Measurements from ENCODE around the gene STUB1. TPM values are rescaled to one million over a fixed set of nuclear protein-coding genes. Genes with fewer than 3 reads are reported as not detected.
A peak's percentile ranks its signal among the peaks of the same experiment; 100 is the strongest.

The STUB1 gene
- polyA plus RNA-seq, 2 of the 4 experiments (the other 2 are of a cell fraction) = 60.6 to 93.5 TPM

- TF ChIP-seq FOXS1 (CRISPR knock-in tag; IDR thresholded peaks at IDR 0.05) (no peak), RARB (CRISPR knock-in tag; IDR thresholded peaks at IDR 0.05) (no peak), ZNF302 (CRISPR knock-in tag; IDR thresholded peaks at IDR 0.05) (no peak), JUN (IDR thresholded peaks at IDR 0.05) (no peak), FOSB (CRISPR knock-in tag; IDR thresholded peaks at IDR 0.05) (no peak)
- TF ChIP-seq, protein P1, sequence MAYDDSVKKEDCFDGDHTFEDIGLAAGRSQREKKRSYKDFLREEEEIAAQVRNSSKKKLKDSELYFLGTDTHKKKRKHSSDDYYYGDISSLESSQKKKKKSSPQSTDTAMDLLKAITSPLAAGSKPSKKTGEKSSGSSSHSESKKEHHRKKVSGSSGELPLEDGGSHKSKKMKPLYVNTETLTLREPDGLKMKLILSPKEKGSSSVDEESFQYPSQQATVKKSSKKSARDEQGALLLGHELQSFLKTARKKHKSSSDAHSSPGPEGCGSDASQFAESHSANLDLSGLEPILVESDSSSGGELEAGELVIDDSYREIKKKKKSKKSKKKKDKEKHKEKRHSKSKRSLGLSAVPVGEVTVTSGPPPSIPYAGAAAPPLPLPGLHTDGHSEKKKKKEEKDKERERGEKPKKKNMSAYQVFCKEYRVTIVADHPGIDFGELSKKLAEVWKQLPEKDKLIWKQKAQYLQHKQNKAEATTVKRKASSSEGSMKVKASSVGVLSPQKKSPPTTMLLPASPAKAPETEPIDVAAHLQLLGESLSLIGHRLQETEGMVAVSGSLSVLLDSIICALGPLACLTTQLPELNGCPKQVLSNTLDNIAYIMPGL (CRISPR knock-in tag; IDR thresholded peaks at IDR 0.05; ENCODE audit: borderline replicate concordance) = no peak
Measured at GRCh38 chr16:704047-704446, 23.8 kb downstream of the STUB1 start (continued).

GRCh38 chr16:704552-705380 is 24.6 kb downstream of the STUB1 start:
- 74% methylated on average over 14 of the region's 50 CpGs for WGBS (ENCODE audit: missing lambda C conversion rate)
- no peak for TF ChIP-seq CBX8 (IDR thresholded peaks at IDR 0.05)
- TF ChIP-seq, protein P2, sequence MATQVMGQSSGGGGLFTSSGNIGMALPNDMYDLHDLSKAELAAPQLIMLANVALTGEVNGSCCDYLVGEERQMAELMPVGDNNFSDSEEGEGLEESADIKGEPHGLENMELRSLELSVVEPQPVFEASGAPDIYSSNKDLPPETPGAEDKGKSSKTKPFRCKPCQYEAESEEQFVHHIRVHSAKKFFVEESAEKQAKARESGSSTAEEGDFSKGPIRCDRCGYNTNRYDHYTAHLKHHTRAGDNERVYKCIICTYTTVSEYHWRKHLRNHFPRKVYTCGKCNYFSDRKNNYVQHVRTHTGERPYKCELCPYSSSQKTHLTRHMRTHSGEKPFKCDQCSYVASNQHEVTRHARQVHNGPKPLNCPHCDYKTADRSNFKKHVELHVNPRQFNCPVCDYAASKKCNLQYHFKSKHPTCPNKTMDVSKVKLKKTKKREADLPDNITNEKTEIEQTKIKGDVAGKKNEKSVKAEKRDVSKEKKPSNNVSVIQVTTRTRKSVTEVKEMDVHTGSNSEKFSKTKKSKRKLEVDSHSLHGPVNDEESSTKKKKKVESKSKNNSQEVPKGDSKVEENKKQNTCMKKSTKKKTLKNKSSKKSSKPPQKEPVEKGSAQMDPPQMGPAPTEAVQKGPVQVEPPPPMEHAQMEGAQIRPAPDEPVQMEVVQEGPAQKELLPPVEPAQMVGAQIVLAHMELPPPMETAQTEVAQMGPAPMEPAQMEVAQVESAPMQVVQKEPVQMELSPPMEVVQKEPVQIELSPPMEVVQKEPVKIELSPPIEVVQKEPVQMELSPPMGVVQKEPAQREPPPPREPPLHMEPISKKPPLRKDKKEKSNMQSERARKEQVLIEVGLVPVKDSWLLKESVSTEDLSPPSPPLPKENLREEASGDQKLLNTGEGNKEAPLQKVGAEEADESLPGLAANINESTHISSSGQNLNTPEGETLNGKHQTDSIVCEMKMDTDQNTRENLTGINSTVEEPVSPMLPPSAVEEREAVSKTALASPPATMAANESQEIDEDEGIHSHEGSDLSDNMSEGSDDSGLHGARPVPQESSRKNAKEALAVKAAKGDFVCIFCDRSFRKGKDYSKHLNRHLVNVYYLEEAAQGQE (IDR thresholded peaks at IDR 0.05) = peak; percentile 62; the same call in 1 of the 2 replicates
- ATAC-seq = no peak

GRCh38 chr16:705431-706188 is 25.4 kb downstream of the STUB1 start, which contains the start of gene FBXL16:
Gene FBXL16, minus strand, starts transcription at chr16:705801. Its CDS starts 8,396 bp downstream, at chr16:697405.
- H3K9me3 ChIP-seq = no peaks in the 10 kb centered on the region
- H3K4me2 ChIP-seq = peak within 1 kb of the TSS; percentile 100
- CTCF ChIA-PET = interaction anchor here (2.4 to 25.1 kb wide), 2 partner anchors 10 to 27 kb away, joined by 8 to 656 read pairs; partner anchors contain the start of genes ANTKMT, CCDC78, CIAO3 and HAGHL
- POLR2A ChIA-PET = no interaction called here
- no peak for FAIRE-seq
- ATAC-seq = no peak
- H3K4me1 ChIP-seq = peaks cover 38% of the 10 kb centered on the region
- TF ChIP-seq NPAS2 (CRISPR knock-in tag; IDR thresholded peaks at IDR 0.05; ENCODE audit: borderline replicate concordance) = no peak
- 4% methylated on average over 5 of the region's 115 CpGs for WGBS (ENCODE audit: missing lambda C conversion rate)
- H3K4me3 ChIP-seq = peak within 1 kb of the TSS; percentile 59
- no peak for DNase-seq (ENCODE audit: low read depth in 1 of 2, low spot score in 1 of 2)
- H3K27ac ChIP-seq = peak within 1 kb of the TSS; percentile 73 to 75; a peak in 5 of 6 replicates

More at GRCh38 chr16:704552-705380, 24.6 kb downstream of the STUB1 start:
- Histone ChIP-seq H3K4me2 (peak overlapping the region; percentile 100), H3K27ac (peak overlapping the region; percentile 73 to 75; a peak in 5 of 6 replicates), H3K4me3 (peak overlapping the region; percentile 59), H3K9me3 (no peaks in the 10 kb centered on the region), H3K4me1 (peaks cover 34% of the 10 kb centered on the region)
- CTCF ChIA-PET = interaction anchor here (1.1 to 25.1 kb wide), 6 partner anchors 8 to 46 kb away, joined by 4 to 656 read pairs (median 10); partner anchors contain the start of genes ANTKMT, CCDC78, CIAO3 and HAGHL
- DNase-seq (ENCODE audit: low read depth in 1 of 2, low spot score in 1 of 2) = no peak
- FAIRE-seq = no peak
- POLR2A ChIA-PET = no interaction called here
